OCI-LY1 (cell line): ENCODE results near the gene QTRT2.

Source experiments
- EZH2 ChIP-seq: fragments of 200-600 bp; sonication (generic), shearing (Covaris generic); IDR thresholded peaks from 2 replicates; pipeline ENCODE4 v1.8.0; 2017; ENCODE audit warnings: borderline replicate concordance, mixed run types, mild to moderate bottlenecking, antibody characterized with exemption, low read length, moderate library complexity, mixed read lengths
- TF ChIP-seq, protein P1 (sequence below): fragments of 200-600 bp; sonication (generic), shearing (Covaris generic); IDR thresholded peaks from 2 replicates; pipeline ENCODE4 v1.5.1; 2017; ENCODE audit warnings: mild to moderate bottlenecking, antibody characterized with exemption, low read length, moderate library complexity, mixed read lengths

DNA sequence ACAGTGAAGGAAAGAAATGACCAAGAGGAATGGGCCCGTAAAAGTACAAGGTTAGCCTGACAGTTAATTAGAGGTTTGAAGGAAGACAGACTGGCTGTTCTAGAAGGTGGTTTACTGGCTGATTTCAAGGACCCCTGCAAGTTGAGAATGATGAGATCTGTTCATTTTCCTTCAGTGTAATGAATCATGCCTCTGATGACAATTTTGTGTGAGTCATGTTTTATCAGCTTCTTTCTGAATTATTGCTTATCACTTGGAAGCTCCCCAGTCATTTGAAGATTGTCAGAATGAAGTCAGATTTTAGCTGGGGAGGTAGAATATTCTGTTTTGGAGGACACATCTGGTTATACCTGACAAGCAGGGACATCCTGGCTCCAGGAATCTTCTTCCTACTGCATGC is 71.7 kb downstream of the QTRT2 start:
- TF ChIP-seq, protein P1, sequence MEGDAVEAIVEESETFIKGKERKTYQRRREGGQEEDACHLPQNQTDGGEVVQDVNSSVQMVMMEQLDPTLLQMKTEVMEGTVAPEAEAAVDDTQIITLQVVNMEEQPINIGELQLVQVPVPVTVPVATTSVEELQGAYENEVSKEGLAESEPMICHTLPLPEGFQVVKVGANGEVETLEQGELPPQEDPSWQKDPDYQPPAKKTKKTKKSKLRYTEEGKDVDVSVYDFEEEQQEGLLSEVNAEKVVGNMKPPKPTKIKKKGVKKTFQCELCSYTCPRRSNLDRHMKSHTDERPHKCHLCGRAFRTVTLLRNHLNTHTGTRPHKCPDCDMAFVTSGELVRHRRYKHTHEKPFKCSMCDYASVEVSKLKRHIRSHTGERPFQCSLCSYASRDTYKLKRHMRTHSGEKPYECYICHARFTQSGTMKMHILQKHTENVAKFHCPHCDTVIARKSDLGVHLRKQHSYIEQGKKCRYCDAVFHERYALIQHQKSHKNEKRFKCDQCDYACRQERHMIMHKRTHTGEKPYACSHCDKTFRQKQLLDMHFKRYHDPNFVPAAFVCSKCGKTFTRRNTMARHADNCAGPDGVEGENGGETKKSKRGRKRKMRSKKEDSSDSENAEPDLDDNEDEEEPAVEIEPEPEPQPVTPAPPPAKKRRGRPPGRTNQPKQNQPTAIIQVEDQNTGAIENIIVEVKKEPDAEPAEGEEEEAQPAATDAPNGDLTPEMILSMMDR: no peak
- TF ChIP-seq EZH2: no peak
